NCI-H2171 (cell line): ENCODE data around the gene KCNC1.

ENCODE experiments used
- DNase-seq: peaks from one replicate; lab custom pipeline; 2025; lab: John Stamatoyannopoulos, UW

KCNC1 gene

GRCh38 chr11:17738151-17738973 lies 3.8 kb downstream of the KCNC1 start:
- no peak for DNase-seq

- no peak for DNase-seq
Measured at GRCh38 chr11:17739945-17740338, 5.4 kb downstream of the KCNC1 start.

- DNase-seq, result no peak
Measured at GRCh38 chr11:17740649-17741235, 6.2 kb downstream of the KCNC1 start.

- no peak for DNase-seq
Measured at GRCh38 chr11:17741487-17741886, 6.9 kb downstream of the KCNC1 start.

- no peak for DNase-seq
Measured at GRCh38 chr11:17742019-17742418, 7.4 kb downstream of the KCNC1 start.

- DNase-seq, result no peak
Measured at GRCh38 chr11:17743026-17743807, 8.6 kb downstream of the KCNC1 start.

GRCh38 chr11:17743808-17744119 lies 9.2 kb downstream of the KCNC1 start:
- DNase-seq, result no peak

- no peak for DNase-seq
Measured at GRCh38 chr11:17744151-17744940, 9.8 kb downstream of the KCNC1 start.

GRCh38 chr11:17745023-17745772 lies 10.6 kb downstream of the KCNC1 start:
- no peak for DNase-seq

GRCh38 chr11:17746096-17746495 lies 11.5 kb downstream of the KCNC1 start:
- DNase-seq, result no peak

GRCh38 chr11:17747131-17747955 lies 12.8 kb downstream of the KCNC1 start:
- DNase-seq, result no peak

GRCh38 chr11:17748044-17748443 lies 13.5 kb downstream of the KCNC1 start:
- no peak for DNase-seq

- no peak for DNase-seq
Measured at GRCh38 chr11:17748761-17749721, 14.5 kb downstream of the KCNC1 start.

GRCh38 chr11:17750013-17750800 lies 15.6 kb downstream of the KCNC1 start:
- no peak for DNase-seq

- DNase-seq, result no peak
Measured at GRCh38 chr11:17750801-17751165, 16.2 kb downstream of the KCNC1 start.

GRCh38 chr11:17751558-17751957 lies 17.0 kb downstream of the KCNC1 start:
- DNase-seq, result no peak

GRCh38 chr11:17752144-17752543 lies 17.6 kb downstream of the KCNC1 start:
- no peak for DNase-seq

- no peak for DNase-seq
Measured at GRCh38 chr11:17753153-17753552, 18.6 kb downstream of the KCNC1 start.

GRCh38 chr11:17753641-17754040 lies 19.1 kb downstream of the KCNC1 start:
- no peak for DNase-seq
